ENCODE measurements around the gene WNT4.
"Not testable (repeated sequence)": the region's sequence is repeated elsewhere in the genome, so short reads cannot be mapped to it uniquely, and the experiment has no call there.

WNT4 gene

GRCh38 chr1:22114083-22115012, 28.5 kb downstream of the WNT4 start:
- peak in 11 of 56 donors; percentile 12 to 69 (median 36) for DNase-seq

- DNase-seq: peak in 1 of 56 donors; percentile 19
These were observed 30.3 kb downstream of the WNT4 start for GRCh38 chr1:22112554-22112953.

- DNase-seq: no peak
These were observed 31.3 kb downstream of the WNT4 start for GRCh38 chr1:22111620-22112019.

- DNase-seq: no peak
These were observed 31.8 kb downstream of the WNT4 start for GRCh38 chr1:22111115-22111514.

- no peak for DNase-seq
These were observed 32.9 kb downstream of the WNT4 start for GRCh38 chr1:22110016-22110415.

GRCh38 chr1:22108339-22109105, 34.4 kb downstream of the WNT4 start:
- DNase-seq: peak in 1 of 56 donors; percentile 16

GRCh38 chr1:22107126-22107525, 35.8 kb downstream of the WNT4 start:
- no peak for DNase-seq

- DNase-seq: peak in 4 of 56 donors; percentile 16 to 42 (median 32)
These were observed 37.2 kb downstream of the WNT4 start for GRCh38 chr1:22105611-22106207.

GRCh38 chr1:22104865-22105437, 37.9 kb downstream of the WNT4 start:
- DNase-seq: no peak

GRCh38 chr1:22104094-22104493, 38.8 kb downstream of the WNT4 start:
- DNase-seq: no peak

- DNase-seq: no peak
These were observed 40.2 kb downstream of the WNT4 start for GRCh38 chr1:22102746-22103145.

GRCh38 chr1:22101995-22102394, 40.9 kb downstream of the WNT4 start:
- DNase-seq: no peak

GRCh38 chr1:22101199-22101598, 41.7 kb downstream of the WNT4 start:
- DNase-seq: no peak

GRCh38 chr1:22100168-22100567, 42.7 kb downstream of the WNT4 start:
- no peak for DNase-seq

GRCh38 chr1:22098752-22099151, 44.1 kb downstream of the WNT4 start:
- no peak for DNase-seq

GRCh38 chr1:22096463-22096862, 46.4 kb downstream of the WNT4 start:
- no peak for DNase-seq

- DNase-seq: no peak
These were observed 46.9 kb downstream of the WNT4 start for GRCh38 chr1:22096036-22096435.

GRCh38 chr1:22093513-22093912, 49.4 kb downstream of the WNT4 start:
- DNase-seq: no peak

GRCh38 chr1:22092026-22092768, 50.7 kb downstream of the WNT4 start:
- DNase-seq: not testable (repeated sequence)

GRCh38 chr1:22090867-22091266, 52.0 kb downstream of the WNT4 start:
- no peak for DNase-seq

- DNase-seq: no peak
These were observed 53.1 kb downstream of the WNT4 start for GRCh38 chr1:22089787-22090186.

Data from amygdala (tissue), 56 donors.